H1 (cell line): ENCODE data around the gene PAEP. TPM values are rescaled to one million over a fixed set of nuclear protein-coding genes. Genes with fewer than 3 reads are reported as not detected.

Source experiments
- CTCF ChIA-PET: fragments of 300-600 bp; sonication (Branson Sonifier 250); formaldehyde crosslinking; loops from one replicate; lab custom pipeline; 2021; ENCODE audit not compliant: partially characterized antibody; lab: Charles Lee
- POLR2A ChIA-PET: fragments of 300-600 bp; sonication (Branson Sonifier 250); formaldehyde crosslinking; loops from one replicate; lab custom pipeline; 2021; ENCODE audit warnings: inconsistent platforms; ENCODE audit not compliant: partially characterized antibody; lab: Charles Lee
- DNase-seq, 2 experiments: peaks; one replicate each; pipeline versions ENCODE4 v3.0.0 to v3.0.0-alpha.2; 2010 to 2022; ENCODE audit warnings: low spot score in 2 of 2, low read depth in 1 of 2, mixed read lengths in 1 of 2
- FAIRE-seq: peaks from 2 replicates; lab custom pipeline; 2011; peaks lifted over from hg19 to GRCh38; lab: Jason Lieb, UNC
- H2AFZ ChIP-seq: 2 replicates; pipeline ENCODE4 v1.8.1; 2012; ENCODE audit warnings: low read length, inconsistent platforms
- H2AK5ac ChIP-seq: 2 replicates; pipeline ENCODE4 v1.6.1; 2013; ENCODE audit warnings: low read depth, low read length
- H2BK120ac ChIP-seq: replicated peaks from 2 replicates; pipeline ENCODE3; 2013; ENCODE audit warnings: low read depth, low read length, inconsistent platforms
- H2BK12ac ChIP-seq: 2 replicates; pipeline ENCODE4 v1.6.1; 2013; ENCODE audit warnings: low read depth, low read length
- H2BK15ac ChIP-seq: 2 replicates; pipeline ENCODE4 v1.6.1; 2013; ENCODE audit warnings: low read length
- H2BK20ac ChIP-seq: 2 replicates; pipeline ENCODE4 v1.6.1; 2013; ENCODE audit warnings: low read length
- H2BK5ac ChIP-seq: 2 replicates; pipeline ENCODE4 v1.6.1; 2013; ENCODE audit warnings: low read depth, low read length
- H3K14ac ChIP-seq: 2 replicates; pipeline ENCODE4 v1.6.1; 2013; ENCODE audit warnings: inconsistent platforms; ENCODE audit not compliant: insufficient read length
- H3K18ac ChIP-seq: 2 replicates; pipeline ENCODE4 v1.6.1; 2013; ENCODE audit warnings: low read length; ENCODE audit errors: extremely low read depth
- H3K23ac ChIP-seq: 2 replicates; pipeline ENCODE4 v1.6.1; 2013; ENCODE audit warnings: inconsistent platforms; ENCODE audit not compliant: insufficient read length
- H3K23me2 ChIP-seq: 2 replicates; pipeline ENCODE4 v1.6.1; 2013; ENCODE audit warnings: low read depth, low read length
- H3K27ac ChIP-seq: 2 replicates; pipeline ENCODE4 v1.6.1; 2011; ENCODE audit warnings: low read depth, low read length, inconsistent platforms
- H3K27me3 ChIP-seq, 4 experiments: replicated peaks in 1 of 4; 1 replicate in 1 of 4; 2 replicates in 3 of 4; pipeline versions ENCODE4 v1.6.1 to v1.8.1; 2011 to 2013; ENCODE audit warnings: low read length in 3 of 4, mild to moderate bottlenecking in 3 of 4, inconsistent platforms in 2 of 4, mixed read lengths in 2 of 4, moderate library complexity in 1 of 4; ENCODE audit not compliant: control insufficient read depth in 3 of 4, insufficient read depth in 3 of 4; ENCODE audit errors: extremely low read depth in 1 of 4
- H3K36me3 ChIP-seq, 4 experiments: 2 replicates each; pipeline versions ENCODE4 v1.6.1 to v1.8.1; 2011 to 2013; ENCODE audit warnings: mild to moderate bottlenecking in 4 of 4, low read length in 3 of 4, moderate library complexity in 2 of 4, control low read depth in 1 of 4, inconsistent platforms in 1 of 4; ENCODE audit not compliant: insufficient read depth in 4 of 4, control insufficient read depth in 2 of 4
- H3K4ac ChIP-seq: replicated peaks from 2 replicates; pipeline ENCODE3; 2013; ENCODE audit warnings: low read length, low read depth, mixed read lengths, inconsistent platforms; ENCODE audit not compliant: insufficient read length
- H3K4me1 ChIP-seq, 4 experiments: replicated peaks in 1 of 4; 1 replicate in 1 of 4; 2 replicates in 3 of 4; pipeline versions ENCODE4 v1.6.1 to v1.8.1; 2011 to 2013; ENCODE audit warnings: low read length in 3 of 4, inconsistent platforms in 2 of 4, mixed read lengths in 1 of 4; ENCODE audit not compliant: insufficient read depth in 4 of 4, control insufficient read depth in 3 of 4
- H3K4me2 ChIP-seq, 2 experiments: 2 replicates each; pipeline versions ENCODE4 v1.6.1 to v1.8.1; 2011 to 2013; ENCODE audit warnings: low read depth in 2 of 2, low read length in 2 of 2, control low read depth in 1 of 2, inconsistent platforms in 1 of 2, mild to moderate bottlenecking in 1 of 2; ENCODE audit not compliant: insufficient read depth in 1 of 2
- H3K4me3 ChIP-seq, 4 experiments: fragments of 200-600, 300-600 bp in 1 of 4; sonication (generic), shearing (Covaris generic), sonication (Bioruptor Twin) in 1 of 4; 2 replicates each; pipeline versions ENCODE4 v1.5.1 to v1.8.1; 2011 to 2016; ENCODE audit warnings: low read length in 4 of 4, low read depth in 3 of 4, control low read depth in 2 of 4, inconsistent platforms in 2 of 4, mild to moderate bottlenecking in 2 of 4, mixed read lengths in 1 of 4, moderate library complexity in 1 of 4; ENCODE audit not compliant: insufficient read depth in 2 of 4; ENCODE audit errors: extremely low read depth in 1 of 4
- H3K56ac ChIP-seq: replicated peaks from 2 replicates; pipeline ENCODE3; 2013; ENCODE audit warnings: low read depth, mild to moderate bottlenecking, mixed read lengths, low read length, inconsistent platforms; ENCODE audit not compliant: insufficient read length
- H3K79me1 ChIP-seq: 2 replicates; pipeline ENCODE4 v1.6.1; 2013; ENCODE audit warnings: low read depth, low read length, control low read depth
- H3K79me2 ChIP-seq, 2 experiments: 2 replicates each; pipeline versions ENCODE4 v1.6.1 to v1.8.1; 2012 to 2013; ENCODE audit warnings: low read length in 2 of 2, mild to moderate bottlenecking in 2 of 2, inconsistent platforms in 1 of 2; ENCODE audit not compliant: insufficient read depth in 2 of 2, control insufficient read depth in 1 of 2
- H3K9ac ChIP-seq, 4 experiments: replicated peaks in 1 of 4; 1 replicate in 1 of 4; 2 replicates in 3 of 4; pipeline versions ENCODE4 v1.6.1 to v1.8.1; 2011 to 2013; ENCODE audit warnings: low read depth in 3 of 4, low read length in 3 of 4, control low read depth in 2 of 4, mild to moderate bottlenecking in 2 of 4, moderate library complexity in 2 of 4, inconsistent platforms in 1 of 4; ENCODE audit errors: extremely low read depth in 1 of 4
- H3K9me3 ChIP-seq, 2 experiments: 2 replicates each; pipeline versions ENCODE4 v1.6.1 to v1.8.1; 2012 to 2013; ENCODE audit warnings: mild to moderate bottlenecking in 2 of 2, moderate library complexity in 2 of 2, control low read depth in 1 of 2, inconsistent platforms in 1 of 2, low read depth in 1 of 2, low read length in 1 of 2, mixed read lengths in 1 of 2; ENCODE audit not compliant: insufficient read depth in 2 of 2
- H4K20me1 ChIP-seq, 2 experiments: replicated peaks in 1 of 2; 2 replicates each; pipeline versions ENCODE3 to v1.8.1; 2011 to 2013; ENCODE audit warnings: inconsistent platforms in 2 of 2, low read length in 2 of 2, mild to moderate bottlenecking in 1 of 2; ENCODE audit not compliant: insufficient read depth in 2 of 2, control insufficient read depth in 1 of 2
- H4K5ac ChIP-seq: 2 replicates; pipeline ENCODE4 v1.6.1; 2013; ENCODE audit warnings: low read length, low read depth, mixed read lengths, inconsistent platforms; ENCODE audit not compliant: insufficient read length
- H4K8ac ChIP-seq: 2 replicates; pipeline ENCODE4 v1.8.0; 2013; ENCODE audit warnings: mild to moderate bottlenecking, moderate library complexity, low read length, inconsistent platforms; ENCODE audit not compliant: insufficient read depth; ENCODE audit errors: extremely low read depth
- H4K91ac ChIP-seq: replicated peaks from 2 replicates; pipeline ENCODE3; 2013; ENCODE audit warnings: low read length, mixed read lengths, inconsistent platforms; ENCODE audit not compliant: insufficient read length
- ASH2L ChIP-seq: fragments of 200-600, 300-600 bp; sonication (generic); IDR thresholded peaks from one replicate; pipeline ENCODE4 v1.7.1; 2017; ENCODE audit warnings: low read length
- CBX8 ChIP-seq: fragments of 300-800, 300-1000 bp; sonication (generic); IDR thresholded peaks from 2 replicates; pipeline ENCODE4 v1.7.1; 2016; ENCODE audit warnings: low read depth, low read length, borderline replicate concordance
- CEBPB ChIP-seq: IDR thresholded peaks from 2 replicates; pipeline ENCODE4 v1.6.1; 2012; ENCODE audit warnings: low read depth, low read length
- CHD2 ChIP-seq: IDR thresholded peaks from 2 replicates; pipeline ENCODE4 v1.6.1; 2012; ENCODE audit warnings: low read length, improper control_type of control experiment
- EP300 ChIP-seq, 2 experiments: IDR thresholded peaks; 1 replicate in 1 of 2; 2 replicates in 1 of 2; pipeline ENCODE4 v1.6.1; 2011 to 2012; ENCODE audit warnings: low read depth in 2 of 2, low read length in 2 of 2, mild to moderate bottlenecking in 2 of 2, borderline replicate concordance in 1 of 2, inconsistent platforms in 1 of 2, moderate library complexity in 1 of 2
- NRF1 ChIP-seq: IDR thresholded peaks from 2 replicates; pipeline ENCODE4 v1.6.1; 2011; ENCODE audit warnings: mild to moderate bottlenecking, low read depth, low read length, improper control_type of control experiment
- RBBP5 ChIP-seq: IDR thresholded peaks from 2 replicates; pipeline ENCODE4 v1.7.1; 2012; ENCODE audit warnings: low read depth, mild to moderate bottlenecking, inconsistent platforms, low read length, moderate library complexity, borderline replicate concordance
- SIN3A ChIP-seq, 2 experiments: IDR thresholded peaks in 1 of 2; conservative IDR thresholded peaks in 1 of 2; 2 replicates each; pipeline ENCODE4 v1.6.1; 2011 to 2012; ENCODE audit warnings: low read length in 2 of 2, improper control_type of control experiment in 1 of 2, low read depth in 1 of 2, mild to moderate bottlenecking in 1 of 2
- TCF12 ChIP-seq: IDR thresholded peaks from 2 replicates; pipeline ENCODE4 v1.6.1; 2011; ENCODE audit warnings: low read depth, mild to moderate bottlenecking, low read length
- WGBS, 2 experiments: shearing (Covaris generic) in 1 of 2; methylation state at CpG; one replicate each; pipeline versions ENCODE4 v1.1.6 to v1.1.7; 2013 to 2015; ENCODE audit warnings: low lambda C conversion rate in 2 of 2, mixed read lengths in 2 of 2, inconsistent platforms in 1 of 2, low coverage in 1 of 2, missing lambda C conversion rate in 1 of 2; ENCODE audit not compliant: insufficient replicate concordance in 2 of 2, insufficient coverage in 1 of 2, insufficient read length in 1 of 2; ENCODE audit errors: extremely low coverage in 1 of 2, missing lambda C conversion rate in 1 of 2; 5-methylcytosine and 5-hydroxymethylcytosine counted together
- polyA plus RNA-seq, 7 experiments: library from polyadenylated mRNA; depleted of rRNA in 3 of 7; stranded (reverse) in 5 of 7; unstranded in 2 of 7; fragments of >200 nt in 5 of 7; fragments of 200-250 nt in 2 of 7; gene quantifications; 1 replicate in 5 of 7; 2 replicates in 1 of 7; 4 replicates in 1 of 7; pipeline versions ENCODE4 v1.2.1 to v1.2.3, GENCODE V29; 2011 to 2013; ENCODE audit warnings: missing spikeins in 2 of 7, mixed read lengths in 2 of 7
- total RNA-seq: library from RNA; stranded (reverse); fragmentation: NEBNext Ultra II Directional; extraction: Animal tissue kit (Norgen Biotek cat#: 25700); gene quantifications from 2 replicates; pipeline ENCODE4 v1.2.1, GENCODE V29; 2021
- TF ChIP-seq, protein P1 (sequence below), 3 experiments: IDR thresholded peaks; 1 replicate in 2 of 3; 2 replicates in 1 of 3; pipeline versions ENCODE4 v1.5.1 to v1.6.1; 2011; ENCODE audit warnings: low read length in 3 of 3, mild to moderate bottlenecking in 3 of 3, inconsistent platforms in 2 of 3, low read depth in 1 of 3, moderate library complexity in 1 of 3; ENCODE audit not compliant: insufficient read depth in 1 of 3; ENCODE audit errors: control extremely low read depth in 1 of 3

The PAEP gene
- total and polyA plus RNA-seq, 2 of the 8 experiments (the other 6 are each of a cell fraction or from before 2014, with no cell fraction given), result not detected

DNA sequence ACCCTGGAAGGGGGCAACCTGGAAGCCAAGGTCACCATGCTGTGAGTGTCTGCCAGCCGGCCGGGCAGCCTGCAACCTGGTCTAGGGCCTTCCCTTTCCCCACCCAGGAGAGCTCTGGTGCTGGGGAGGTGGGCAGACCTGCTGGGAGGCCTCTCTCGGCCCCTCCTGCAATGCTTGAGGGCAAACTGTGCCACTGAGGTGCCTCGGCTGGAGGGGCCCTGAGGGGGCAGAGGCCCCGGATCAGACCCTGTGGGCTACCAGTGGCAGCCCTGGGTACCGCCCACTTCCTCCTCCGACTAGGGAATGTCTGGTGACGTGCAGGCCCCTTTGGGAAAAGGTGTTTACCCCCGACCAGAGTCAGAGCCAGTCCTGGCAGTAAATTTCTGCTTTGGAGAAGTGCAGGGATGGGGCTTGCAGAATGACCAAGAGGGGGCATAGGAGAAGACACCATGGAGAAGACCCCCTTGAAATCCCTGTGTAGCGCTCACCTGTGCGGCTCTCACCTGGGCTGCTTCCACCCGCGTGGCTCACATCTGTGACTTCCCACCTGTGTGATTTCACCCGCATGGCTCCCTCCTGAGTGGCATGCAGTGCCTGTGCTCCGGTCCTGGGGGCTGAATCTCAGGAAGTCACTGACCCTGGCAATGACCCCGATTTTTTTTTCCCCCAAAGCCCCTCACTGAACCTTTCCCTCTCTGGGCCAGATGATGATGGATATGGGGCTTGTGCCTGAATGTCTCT, 39.2 kb upstream of the PAEP start:
- H2BK120ac ChIP-seq, result no peak overlapping the region
- no peak overlapping the region; the same call in 1 of the 2 replicates for H2AFZ ChIP-seq
- no peaks in the 10 kb centered on the region for H4K20me1 ChIP-seq
- no peak overlapping the region for H3K4me3 ChIP-seq
- H3K4me1 ChIP-seq, result peaks cover 0 to 12% (median 6%) of the 10 kb centered on the region in 4 experiments; a peak in 5 of 7 replicates
- H2BK5ac ChIP-seq, result no peak overlapping the region
- no peak overlapping the region for H3K4me2 ChIP-seq
- H3K9ac ChIP-seq, result no peak overlapping the region
- H4K8ac ChIP-seq, result no peak overlapping the region
- H4K91ac ChIP-seq, result no peak overlapping the region
- no peaks in the 10 kb centered on the region; the same call in 1 of the 2 replicates for H3K23me2 ChIP-seq
- POLR2A ChIA-PET, result no interaction called here
- no peak overlapping the region for H3K18ac ChIP-seq
- WGBS, 2 experiments, result 82% methylated on average over 14 of the region's 16 CpGs; no CpG with 5 or more reads in 1 of the 2 experiments
- H3K23ac ChIP-seq, result no peak overlapping the region
- H3K14ac ChIP-seq, result no peak overlapping the region
- no peaks in the 10 kb centered on the region for H3K79me1 ChIP-seq
- H2AK5ac ChIP-seq, result no peak overlapping the region
- H3K4ac ChIP-seq, result no peak overlapping the region
- no peak overlapping the region for H2BK15ac ChIP-seq
- no peak overlapping the region for H3K56ac ChIP-seq
- H2BK12ac ChIP-seq, result no peak overlapping the region
- DNase-seq, result peak in 1 of 2 experiments; percentile 50
- no peak overlapping the region for H4K5ac ChIP-seq
- no peaks in the 10 kb centered on the region for H3K9me3 ChIP-seq
- H3K79me2 ChIP-seq, result no peaks in the 10 kb centered on the region
- H3K36me3 ChIP-seq, result no peaks in the 10 kb centered on the region
- CTCF ChIA-PET, result interaction anchor here (1.0 to 3.0 kb wide), 2 partner anchors 9 to 17 kb away, joined by 7 to 14 read pairs; no protein-coding TSS in a partner anchor
- no peak overlapping the region for H2BK20ac ChIP-seq
- H3K27me3 ChIP-seq, result no peaks in the 10 kb centered on the region
- no peak for FAIRE-seq
- H3K27ac ChIP-seq, result no peak overlapping the region
- TF ChIP-seq TCF12 (no peak), SIN3A (conservative IDR thresholded peaks at IDR 0.05 in 1 of 2, IDR thresholded peaks at IDR 0.05 in 1 of 2; ENCODE audit: low read depth in 1 of 2, low read length in 2 of 2) (no peak), RBBP5 (no peak), CBX8 (no peak), EP300 (IDR thresholded peaks at IDR 0.05; ENCODE audit: borderline replicate concordance in 1 of 2, low read depth in 2 of 2, low read length in 2 of 2) (no peak), CHD2 (no peak), NRF1 (no peak), CEBPB (no peak), ASH2L (no peak)
- TF ChIP-seq, protein P1, sequence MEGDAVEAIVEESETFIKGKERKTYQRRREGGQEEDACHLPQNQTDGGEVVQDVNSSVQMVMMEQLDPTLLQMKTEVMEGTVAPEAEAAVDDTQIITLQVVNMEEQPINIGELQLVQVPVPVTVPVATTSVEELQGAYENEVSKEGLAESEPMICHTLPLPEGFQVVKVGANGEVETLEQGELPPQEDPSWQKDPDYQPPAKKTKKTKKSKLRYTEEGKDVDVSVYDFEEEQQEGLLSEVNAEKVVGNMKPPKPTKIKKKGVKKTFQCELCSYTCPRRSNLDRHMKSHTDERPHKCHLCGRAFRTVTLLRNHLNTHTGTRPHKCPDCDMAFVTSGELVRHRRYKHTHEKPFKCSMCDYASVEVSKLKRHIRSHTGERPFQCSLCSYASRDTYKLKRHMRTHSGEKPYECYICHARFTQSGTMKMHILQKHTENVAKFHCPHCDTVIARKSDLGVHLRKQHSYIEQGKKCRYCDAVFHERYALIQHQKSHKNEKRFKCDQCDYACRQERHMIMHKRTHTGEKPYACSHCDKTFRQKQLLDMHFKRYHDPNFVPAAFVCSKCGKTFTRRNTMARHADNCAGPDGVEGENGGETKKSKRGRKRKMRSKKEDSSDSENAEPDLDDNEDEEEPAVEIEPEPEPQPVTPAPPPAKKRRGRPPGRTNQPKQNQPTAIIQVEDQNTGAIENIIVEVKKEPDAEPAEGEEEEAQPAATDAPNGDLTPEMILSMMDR (IDR thresholded peaks at IDR 0.05; ENCODE audit: control extremely low read depth in 1 of 3, insufficient read depth in 1 of 3, low read depth in 1 of 3, low read length in 3 of 3), result no peak
